HG02970 (cell line): Measurements from ENCODE around the gene PLIN3.
"Not testable (repeated sequence)": the region's sequence is repeated elsewhere in the genome, so short reads cannot be mapped to it uniquely, and the experiment has no call there.

Source experiments
- ATAC-seq: cut with Tn5 transposase; IDR thresholded peaks from one replicate; pipeline ENCODE4 v1.9.1; 2021; ENCODE audit warnings: mild to moderate bottlenecking, moderate library complexity, moderate number of reproducible peaks; ENCODE audit not compliant: unreplicated experiment, low FRiP score

PLIN3 gene

DNA sequence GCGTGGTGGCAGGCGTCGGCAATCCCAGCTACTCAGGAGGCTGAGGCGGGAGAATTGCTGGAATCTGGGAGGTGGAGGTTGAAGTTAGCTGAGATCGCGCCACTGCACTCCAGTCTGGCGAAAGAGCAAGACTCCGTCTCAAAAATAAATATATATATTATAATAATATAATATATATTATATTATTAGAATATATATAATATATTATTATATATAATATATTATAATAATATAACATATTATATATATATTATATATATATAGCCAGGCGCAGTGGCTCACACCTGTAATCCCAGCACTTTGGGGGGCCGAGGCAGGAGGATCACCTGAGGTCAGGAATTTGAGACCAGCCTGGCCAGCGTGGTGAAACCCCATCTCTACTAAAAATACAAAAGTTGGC lies 25.5 kb upstream of the PLIN3 start:
- not testable (repeated sequence) for ATAC-seq

DNA sequence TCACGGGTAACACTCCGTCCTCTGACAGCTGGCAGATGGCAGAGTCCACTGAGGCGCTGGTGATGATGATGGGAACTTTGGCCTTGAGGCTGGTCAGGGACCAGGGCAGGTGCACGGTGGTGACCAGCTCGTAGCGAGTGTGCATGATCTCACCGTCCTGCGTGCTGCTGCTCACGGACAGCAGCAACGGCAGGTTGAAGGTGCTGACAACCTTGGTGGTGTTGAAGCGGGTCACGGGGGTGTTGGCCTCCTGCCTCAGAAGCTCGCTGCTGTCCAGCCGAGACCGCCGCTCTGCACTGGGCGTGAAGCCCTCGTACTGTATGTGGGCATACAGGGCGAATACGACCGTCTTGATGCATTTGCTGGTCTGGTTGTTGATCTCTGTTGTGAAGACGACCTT lies 23.6 kb upstream of the PLIN3 start:
- no peak for ATAC-seq

DNA sequence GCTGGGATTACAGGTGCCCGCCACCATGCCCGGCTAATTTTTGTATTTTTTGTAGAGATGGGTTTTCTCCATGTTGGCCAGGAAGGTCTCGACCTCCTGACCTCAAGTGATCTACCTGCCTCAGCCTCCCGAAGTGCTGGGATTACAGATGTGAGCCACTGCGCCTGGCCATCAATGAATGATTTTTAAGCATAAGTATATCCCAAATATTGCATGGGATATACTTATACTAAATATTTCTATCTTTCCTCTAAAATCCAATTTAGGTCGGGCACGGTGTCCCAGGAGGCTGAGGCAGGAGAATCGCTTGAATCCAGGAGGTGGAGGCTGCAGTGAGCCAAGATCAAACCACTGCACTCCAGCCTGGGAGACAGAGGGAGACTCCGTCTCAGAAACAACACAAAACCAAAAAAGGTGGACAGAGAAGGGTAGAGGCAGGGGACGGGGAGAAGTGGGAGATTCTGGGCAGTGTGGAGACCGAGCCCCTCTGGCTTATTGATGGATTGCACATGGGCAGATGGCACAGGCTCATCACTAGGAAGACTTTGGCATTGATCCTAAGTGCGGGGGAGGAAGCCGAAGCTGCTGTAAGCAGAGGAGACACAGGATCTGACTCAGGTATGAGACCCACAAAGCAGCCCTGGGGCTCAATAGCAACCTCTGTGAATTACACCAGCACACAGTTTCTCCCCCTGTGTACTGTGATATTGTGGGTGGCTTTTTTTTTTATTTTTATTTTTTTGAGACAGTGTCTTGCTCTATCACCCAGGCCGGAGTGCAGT lies 21.8 kb upstream of the PLIN3 start:
- ATAC-seq, result no peak

DNA sequence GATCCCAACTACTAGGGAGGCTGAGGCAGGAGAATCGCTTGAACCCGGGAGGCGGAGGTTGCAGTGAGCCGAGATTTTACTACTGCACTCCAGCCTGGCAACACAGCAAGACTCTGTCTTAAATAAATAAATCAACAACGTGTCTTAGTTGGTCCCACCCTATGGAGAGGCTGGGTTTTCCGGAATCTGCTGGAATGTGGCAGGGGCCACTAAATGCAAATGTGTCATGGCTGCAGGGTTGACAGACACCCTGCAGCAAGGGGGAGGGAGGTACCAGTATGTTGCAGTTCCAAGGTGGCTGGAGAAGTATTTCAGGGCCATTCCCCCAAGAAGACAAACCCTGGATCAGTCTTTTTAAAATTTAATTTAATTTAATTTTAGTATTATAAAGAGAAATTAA lies 20.3 kb upstream of the PLIN3 start:
- ATAC-seq, result not testable (repeated sequence)

DNA sequence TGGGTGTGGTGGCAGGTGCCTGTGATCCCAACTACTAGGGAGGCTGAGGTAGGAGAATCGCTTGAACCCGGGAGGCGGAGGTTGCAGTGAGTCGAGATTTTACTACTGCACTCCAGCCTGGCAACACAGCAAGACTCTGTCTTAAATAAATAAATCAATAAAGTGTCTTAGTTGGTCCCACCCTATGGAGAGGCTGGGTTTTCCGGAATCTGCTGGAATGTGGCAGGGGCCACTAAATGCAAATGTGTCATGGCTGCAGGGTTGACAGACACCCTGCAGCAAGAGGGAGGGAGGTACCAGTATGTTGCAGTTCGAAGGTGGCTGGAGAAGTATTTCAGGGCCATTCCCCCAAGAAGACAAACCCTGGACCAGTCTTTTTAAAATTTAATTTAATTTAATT lies 17.5 kb upstream of the PLIN3 start:
- ATAC-seq, result not testable (repeated sequence)

DNA sequence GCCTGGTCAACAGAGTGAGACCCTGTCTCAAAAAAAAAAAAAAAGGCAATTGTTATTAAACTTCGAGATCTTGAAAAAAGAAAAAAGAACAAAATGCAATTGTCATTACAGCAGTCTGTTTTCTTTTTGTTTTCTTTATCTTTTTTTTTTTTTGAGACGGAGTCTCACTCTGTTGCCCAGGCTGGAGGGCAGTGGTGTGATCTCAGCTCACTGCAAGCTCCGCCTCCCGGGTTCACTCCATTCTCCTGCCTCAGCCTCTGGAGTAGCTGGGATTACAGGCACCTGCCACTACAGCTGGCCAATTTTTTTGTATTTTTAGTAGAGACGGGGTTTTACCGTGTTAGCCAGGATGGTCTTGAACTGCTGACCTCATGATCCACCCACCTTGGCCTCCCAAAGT lies 15.4 kb upstream of the PLIN3 start:
- ATAC-seq, result not testable (repeated sequence)

DNA sequence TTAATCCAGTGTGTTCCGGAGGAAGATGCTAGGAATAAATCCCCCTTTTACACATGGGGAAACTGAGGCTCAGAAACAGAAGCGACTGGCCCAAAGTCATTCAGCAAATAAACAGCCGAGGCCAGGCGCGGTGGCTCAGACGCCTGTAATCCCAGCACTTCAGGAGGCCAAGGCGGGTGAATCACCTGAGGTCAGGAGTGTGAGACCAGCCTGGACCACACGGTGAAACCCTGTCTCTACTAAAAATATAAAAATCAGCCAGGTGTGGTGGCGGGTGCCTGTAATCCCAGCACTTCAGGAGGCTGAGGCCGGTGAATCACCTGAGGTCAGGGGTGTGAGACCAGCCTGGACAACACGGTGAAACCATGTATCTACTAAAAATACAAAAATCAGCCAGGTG lies 11.6 kb upstream of the PLIN3 start:
- ATAC-seq, result no peak

DNA sequence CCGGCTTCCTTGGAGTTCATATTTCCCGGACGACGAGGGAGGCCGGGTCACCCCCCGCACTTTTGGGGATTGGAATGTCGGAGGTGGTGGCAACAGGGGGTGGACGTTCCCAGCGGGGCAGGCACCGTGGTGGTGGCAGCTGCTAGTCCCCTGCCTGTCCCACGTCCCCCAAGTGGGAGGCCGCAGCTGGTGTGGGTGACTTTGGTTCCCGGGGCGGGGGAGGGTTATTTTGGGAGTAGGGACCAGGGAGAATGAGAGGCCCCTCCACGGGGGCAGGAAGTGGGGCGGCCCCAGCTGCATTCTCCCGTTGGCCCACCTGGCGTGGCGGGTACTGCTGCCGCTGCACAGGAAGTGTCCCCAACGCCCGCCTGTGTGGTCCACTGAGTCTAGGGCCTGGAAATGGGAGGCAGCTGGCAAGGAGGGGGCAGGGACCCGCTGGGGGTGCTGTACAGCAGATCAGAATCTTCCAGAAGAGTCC lies 11.1 kb upstream of the PLIN3 start:
- ATAC-seq, result no peak

DNA sequence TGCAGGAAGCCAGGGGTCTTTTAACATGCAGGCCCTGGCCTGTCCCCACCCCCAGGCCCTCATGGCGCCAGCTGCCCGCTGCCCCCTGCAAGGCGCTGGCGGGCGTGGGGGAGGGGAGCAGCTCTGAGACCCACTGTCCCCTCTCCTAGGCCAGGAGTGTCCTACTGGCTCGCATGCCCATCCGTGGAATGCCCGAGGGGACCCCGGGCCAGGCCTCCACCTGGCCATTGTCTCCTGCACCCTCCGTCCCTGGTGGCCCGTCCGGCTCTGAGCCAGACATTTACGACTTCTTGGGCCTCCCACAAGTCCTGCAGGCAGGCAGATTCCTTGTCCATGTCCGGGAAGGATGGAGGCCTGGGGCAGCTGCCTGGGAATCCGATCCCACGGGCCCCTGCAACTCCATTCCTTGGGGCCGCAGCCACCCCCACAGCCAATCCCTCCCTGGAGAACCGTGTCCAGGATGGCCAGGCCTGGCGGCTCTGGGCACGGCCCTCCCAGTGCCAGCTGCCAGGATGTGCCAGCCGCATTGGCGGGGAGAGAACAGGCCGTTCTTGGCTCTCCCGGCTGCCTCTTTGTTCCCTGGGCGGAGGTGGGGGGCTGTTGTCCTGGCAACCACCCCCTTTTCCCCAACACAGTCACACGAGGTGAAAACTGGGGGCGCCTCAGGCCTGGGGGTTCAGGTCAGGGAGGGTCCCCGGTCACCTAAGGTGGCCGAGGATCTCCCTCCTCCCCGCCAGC lies 10.5 kb upstream of the PLIN3 start:
- no peak for ATAC-seq

DNA sequence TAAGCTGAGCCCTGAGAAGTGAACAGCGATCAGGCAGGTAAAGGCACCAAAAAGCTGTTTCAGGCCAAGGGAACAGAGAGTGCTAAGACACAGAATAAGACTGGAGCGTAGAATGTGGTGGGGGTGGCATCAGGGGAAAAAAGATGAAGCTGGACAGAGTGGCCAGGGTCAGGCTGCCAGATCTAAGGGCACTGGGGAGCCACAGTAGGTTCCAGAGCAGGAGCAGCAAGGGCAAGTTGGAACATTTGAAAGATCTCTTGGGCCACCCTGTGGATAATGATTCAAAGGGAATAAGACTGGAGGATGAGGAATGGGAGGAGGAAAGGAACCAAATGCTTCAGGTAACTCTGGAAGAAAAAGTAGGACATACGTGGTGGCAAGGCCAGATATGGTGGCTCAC lies 6.5 kb upstream of the PLIN3 start:
- no peak for ATAC-seq

DNA sequence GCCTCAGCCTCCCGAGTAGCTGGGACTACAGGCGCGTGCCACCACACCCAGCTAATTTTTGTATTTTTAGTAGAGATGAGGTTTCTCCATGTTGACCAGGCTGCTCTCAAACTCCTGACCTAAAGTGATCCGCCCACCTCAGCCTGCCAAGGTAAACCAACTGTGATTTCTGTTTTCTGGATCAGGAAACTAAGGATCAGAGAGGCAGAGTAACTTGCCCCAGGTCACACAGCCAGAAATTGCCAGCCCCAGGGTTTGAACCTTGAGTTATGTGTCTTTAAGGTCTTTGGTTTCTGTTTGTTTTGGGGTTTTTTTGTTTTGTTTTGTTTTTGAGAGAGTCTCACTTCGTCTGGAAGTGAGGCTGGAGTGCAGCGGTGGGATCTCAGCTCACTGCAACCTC lies 4.2 kb upstream of the PLIN3 start:
- ATAC-seq, result no peak

DNA sequence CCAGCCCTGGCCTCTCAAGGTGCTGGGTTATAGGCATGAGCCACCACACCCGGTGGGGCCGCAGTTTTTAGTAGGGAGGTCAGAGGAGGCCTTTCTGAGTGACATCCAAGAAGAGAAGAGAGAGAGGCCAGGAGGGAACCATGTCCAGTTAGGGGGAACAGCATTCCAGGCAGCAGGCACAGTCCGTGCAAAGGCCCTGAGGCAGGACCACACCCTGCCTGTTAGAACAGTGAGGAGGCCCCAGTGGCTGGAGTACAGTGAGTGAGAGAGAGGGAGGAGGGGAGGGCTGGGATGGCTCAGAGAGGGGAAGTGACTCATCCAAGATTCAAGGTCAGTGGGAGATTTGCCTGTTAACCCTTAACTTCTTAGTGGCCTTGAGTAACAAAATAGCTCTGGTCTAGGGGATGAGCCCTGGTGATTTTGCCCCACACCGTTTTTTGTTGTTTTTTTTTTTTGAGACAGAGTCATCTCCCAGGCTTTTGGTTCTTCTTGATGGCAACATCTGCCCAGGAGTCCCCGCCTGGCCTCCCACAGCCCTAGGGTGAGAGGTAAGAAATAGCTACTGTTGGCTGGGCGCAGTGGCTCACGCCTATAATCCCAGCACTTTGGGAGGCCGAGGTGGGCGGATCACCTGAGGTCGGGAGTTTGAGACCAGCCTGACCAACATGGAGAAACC lies 2.7 kb upstream of the PLIN3 start:
- ATAC-seq, result no peak

DNA sequence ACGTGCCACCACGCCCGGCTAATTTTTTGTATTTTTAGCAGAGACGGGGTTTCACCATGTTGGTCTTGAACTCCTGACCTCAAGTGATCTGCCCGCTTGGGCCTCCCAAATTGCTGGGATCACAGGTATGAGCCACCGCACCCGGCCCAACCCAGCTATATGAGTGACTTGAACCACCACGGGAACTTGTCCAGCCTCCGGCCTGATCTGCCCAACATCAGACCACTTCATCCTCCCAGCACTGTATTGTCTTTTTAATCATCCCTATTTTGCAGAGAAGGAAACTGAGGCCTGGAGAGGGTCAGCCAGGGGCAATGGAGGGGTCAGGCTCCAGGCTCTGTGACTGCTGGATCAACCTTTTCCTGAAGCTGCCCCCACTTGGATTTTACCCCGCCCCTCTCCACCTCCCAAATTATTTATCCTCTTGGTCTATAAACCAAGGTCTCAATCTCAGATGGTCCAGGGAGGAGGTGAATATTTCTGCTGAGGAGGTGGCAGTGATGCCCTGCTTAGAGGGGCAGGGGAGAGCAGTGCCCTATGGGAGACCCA lies 893 bp upstream of the PLIN3 start:
- no peak for ATAC-seq

DNA sequence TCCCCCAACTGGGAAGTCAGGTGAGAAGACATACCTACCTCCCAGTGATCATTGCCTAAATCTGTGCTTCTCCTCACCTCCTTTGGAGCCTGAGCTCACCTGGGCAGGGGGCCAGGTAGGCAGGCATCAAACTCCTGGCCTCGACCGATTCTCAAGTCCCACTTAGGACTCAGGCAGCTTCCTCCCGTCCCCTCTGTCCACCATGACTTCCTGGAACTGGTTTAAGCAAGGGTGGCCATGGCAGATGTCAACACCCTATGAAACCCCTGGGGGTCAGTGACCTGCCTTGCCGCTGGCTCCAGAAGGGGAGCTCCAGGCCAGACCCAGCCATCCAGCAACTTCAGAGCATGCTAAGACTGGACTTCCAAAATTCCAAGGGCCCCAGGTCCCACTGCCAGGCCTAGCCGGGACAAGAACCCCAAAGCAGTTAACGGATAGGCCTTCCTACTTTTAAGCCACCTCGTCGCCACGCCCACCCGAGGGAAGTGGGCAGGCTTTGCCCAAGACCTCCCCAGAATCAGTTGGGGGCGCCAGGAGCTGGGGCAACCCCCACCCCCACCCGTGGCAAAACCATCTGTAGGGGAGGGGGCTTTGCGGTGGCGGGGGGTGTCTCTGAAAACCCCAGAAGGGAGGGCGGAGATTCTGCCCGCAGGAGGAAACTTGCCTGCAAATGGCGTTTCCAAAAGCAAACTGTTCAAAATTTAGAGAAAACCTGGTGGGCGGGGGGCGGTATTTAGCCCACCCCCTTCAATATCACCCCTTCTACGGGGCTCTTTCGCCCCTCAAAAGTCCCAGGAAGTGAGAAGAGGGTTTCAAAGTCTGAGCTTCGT lies 657 bp downstream of the PLIN3 start:
- no peak for ATAC-seq

DNA sequence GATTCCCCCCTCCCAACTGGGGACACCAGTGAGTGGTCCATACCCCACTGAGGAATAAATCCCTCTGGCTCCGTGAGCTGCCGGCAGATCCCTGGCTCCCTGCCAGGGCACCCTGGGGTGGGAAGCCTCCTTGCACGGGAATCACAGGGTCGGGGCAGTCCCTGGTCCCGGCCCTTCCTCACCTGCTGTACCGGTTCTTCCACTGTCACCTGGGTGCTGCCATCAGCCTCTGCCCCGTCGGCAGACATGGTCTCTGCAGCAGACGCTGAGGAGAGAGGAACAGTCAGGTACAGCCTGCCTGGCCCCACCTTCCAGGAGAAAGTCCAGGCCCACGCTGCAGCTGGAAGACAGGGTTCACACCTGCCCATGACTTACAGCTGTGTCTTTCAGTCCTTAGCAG lies 6.3 kb downstream of the PLIN3 start:
- no peak for ATAC-seq

DNA sequence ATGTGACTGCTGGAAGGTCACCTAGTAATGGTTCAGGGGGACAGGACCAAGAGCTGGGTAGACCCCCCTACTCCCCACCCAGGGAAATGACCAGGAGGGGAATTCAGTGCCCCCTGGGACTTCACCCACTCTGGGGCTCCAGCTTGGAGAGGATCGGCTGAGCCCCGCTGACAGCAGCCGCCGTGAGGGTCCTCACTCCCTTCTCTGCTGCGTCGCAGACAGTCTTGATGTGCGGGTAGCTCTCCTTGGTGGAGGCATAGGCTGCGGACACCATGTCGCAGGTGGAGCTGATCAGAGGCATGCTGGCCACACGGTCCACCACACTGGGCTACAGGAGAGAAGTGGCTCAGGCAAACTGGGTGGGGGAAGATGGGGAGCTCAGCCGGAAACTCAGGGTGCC lies 7.8 kb downstream of the PLIN3 start:
- no peak for ATAC-seq

DNA sequence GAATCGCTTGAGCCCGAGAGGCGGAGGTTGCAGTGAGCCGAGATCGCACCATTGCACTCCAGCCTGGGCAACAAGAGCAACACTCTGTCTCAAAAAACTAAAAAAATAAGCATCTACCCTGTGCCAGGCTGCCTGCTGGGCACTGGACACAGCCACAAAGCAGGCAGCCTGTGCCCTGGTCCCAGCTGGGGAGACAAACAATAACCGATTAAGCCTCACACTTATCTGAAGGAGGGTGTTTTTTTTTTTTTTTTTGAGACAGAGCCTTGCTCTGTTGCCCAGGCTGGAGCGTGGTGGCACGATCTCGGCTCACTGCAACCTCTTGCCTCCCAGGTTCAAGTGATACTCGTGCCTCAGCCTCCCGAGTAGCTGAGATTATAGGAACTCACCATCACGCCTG lies 11.0 kb downstream of the PLIN3 start:
- ATAC-seq, result not testable (repeated sequence)

DNA sequence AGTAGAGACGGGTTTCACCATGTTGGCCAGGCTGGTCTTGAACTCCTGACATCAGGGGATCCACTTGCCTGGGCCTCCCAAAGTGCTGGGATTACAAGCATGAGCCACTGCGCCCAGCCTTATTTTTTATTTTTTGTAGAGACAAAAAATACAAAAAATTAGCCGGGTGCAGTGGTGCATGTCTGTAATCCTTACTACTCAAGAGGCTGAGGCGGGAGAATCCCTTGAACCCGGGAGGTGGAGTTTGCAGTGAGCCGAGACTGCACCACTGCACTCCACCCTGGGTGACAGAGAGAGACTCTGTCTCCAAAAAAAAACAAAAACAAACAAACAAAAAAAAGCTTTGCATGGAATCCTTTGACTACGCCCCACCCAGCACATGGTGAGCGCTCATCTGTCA lies 14.0 kb downstream of the PLIN3 start:
- ATAC-seq, result not testable (repeated sequence)

DNA sequence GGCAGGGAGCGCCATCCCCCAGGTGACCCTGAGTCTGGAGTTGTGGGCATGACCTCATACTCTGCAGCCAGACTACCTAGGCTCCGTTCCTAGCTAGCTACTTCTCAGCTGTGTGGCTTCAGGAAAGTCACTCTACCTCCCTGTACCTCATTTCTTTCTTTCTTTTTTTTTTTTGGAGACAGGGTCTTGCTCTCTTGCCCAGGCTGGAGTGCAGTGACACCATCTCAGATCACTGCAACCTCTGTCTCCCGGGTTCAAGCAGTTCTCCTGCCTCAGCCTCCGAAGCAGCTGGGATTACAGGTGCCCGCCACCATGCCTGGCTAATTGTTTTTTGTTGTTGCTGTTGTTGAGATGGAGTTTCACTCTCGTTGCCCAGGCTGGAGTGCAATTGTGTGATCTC lies 15.0 kb downstream of the PLIN3 start:
- ATAC-seq, result no peak
